ENCODE measurements around the gene CELF3. TPM values are rescaled to one million over a fixed set of nuclear protein-coding genes. Genes with fewer than 3 reads are reported as not detected.

Gene CELF3
- polyA plus RNA-seq, 3 donors, result not detected

- H3K9me3 ChIP-seq (replicated peaks in 1 of 2; ENCODE audit: control insufficient read depth in 1 of 2, insufficient read depth in 1 of 2, low read length in 2 of 2), result no peaks in the 10 kb centered on the region
- no peak overlapping the region for H3K27ac ChIP-seq (ENCODE audit: low read depth in 1 of 2, low read length in 2 of 2)
- no peak overlapping the region for H3K4me3 Mint-ChIP-seq
- H3K27me3 ChIP-seq (ENCODE audit: control insufficient read depth in 2 of 2, insufficient read depth in 2 of 2, low read length in 2 of 2), result peaks cover 3 to 13% of the 10 kb centered on the region in 2 donors
- H3K4me1 ChIP-seq (ENCODE audit: control insufficient read depth in 1 of 2, insufficient read depth in 2 of 2, low read length in 2 of 2), result no peaks in the 10 kb centered on the region
- no CpG with 5 or more reads among the region's 15 CpGs for WGBS (ENCODE audit: insufficient coverage)
- H3K36me3 Mint-ChIP-seq, result no peaks in the 10 kb centered on the region
- no peak overlapping the region for H3K27ac Mint-ChIP-seq
- no peaks in the 10 kb centered on the region for H3K4me1 Mint-ChIP-seq
- H3K9me3 Mint-ChIP-seq, result no peaks in the 10 kb centered on the region
- intact Hi-C loops (cut with micrococcal nuclease), result no loop called here
- H3K4me2 ChIP-seq (replicated peaks; ENCODE audit: extremely low read depth, low read length, poor library complexity, severe bottlenecking), result no peak overlapping the region
- H3K27me3 Mint-ChIP-seq (ENCODE audit: low read depth in 3 of 3), result peaks cover 13 to 19% (median 14%) of the 10 kb centered on the region in 3 donors
- TF ChIP-seq CTCF (IDR thresholded peaks at IDR 0.05), result no peak
- no peaks in the 10 kb centered on the region for H4K20me1 ChIP-seq (ENCODE audit: insufficient read depth, low read length)
- H2AFZ ChIP-seq (ENCODE audit: insufficient read depth, low read depth, low read length, poor library complexity, severe bottlenecking), result no peak overlapping the region
- H3K9ac ChIP-seq (ENCODE audit: insufficient read depth, low read length, poor library complexity, severe bottlenecking), result no peak overlapping the region
- no peaks in the 10 kb centered on the region for H3K36me3 ChIP-seq (replicated peaks in 1 of 2; ENCODE audit: control insufficient read depth in 1 of 2, insufficient read depth in 2 of 2, low read length in 2 of 2)
- no peak overlapping the region for H3K4me3 ChIP-seq (replicated peaks in 1 of 3; ENCODE audit: low read depth in 2 of 3, low read length in 3 of 3)
- DNase-seq, result no peak
- H3K79me2 ChIP-seq (ENCODE audit: insufficient read depth, low read length), result no peaks in the 10 kb centered on the region
Measured at GRCh38 chr1:151710187-151710840, 6.3 kb downstream of the CELF3 start.

GRCh38 chr1:151708891-151709290 lies 7.7 kb downstream of the CELF3 start:
- H3K27ac ChIP-seq (ENCODE audit: low read depth in 1 of 2, low read length in 2 of 2), result no peak overlapping the region
- Mint-ChIP-seq H3K4me1 (no peaks in the 10 kb centered on the region), H3K36me3 (no peaks in the 10 kb centered on the region), H3K27me3 (ENCODE audit: low read depth in 3 of 3) (peaks cover 3 to 12% (median 5%) of the 10 kb centered on the region in 3 donors), H3K9me3 (no peaks in the 10 kb centered on the region), H3K4me3 (no peak overlapping the region), H3K27ac (no peak overlapping the region)
- H2AFZ ChIP-seq (ENCODE audit: insufficient read depth, low read depth, low read length, poor library complexity, severe bottlenecking), result no peak overlapping the region
- H3K4me3 ChIP-seq (replicated peaks in 1 of 3; ENCODE audit: low read depth in 2 of 3, low read length in 3 of 3), result no peak overlapping the region
- H3K27me3 ChIP-seq (ENCODE audit: control insufficient read depth in 2 of 2, insufficient read depth in 2 of 2, low read length in 2 of 2), result peaks cover 0 to 4% of the 10 kb centered on the region in 2 donors
- H3K36me3 ChIP-seq (replicated peaks in 1 of 2; ENCODE audit: control insufficient read depth in 1 of 2, insufficient read depth in 2 of 2, low read length in 2 of 2), result no peaks in the 10 kb centered on the region
- H4K20me1 ChIP-seq (ENCODE audit: insufficient read depth, low read length), result no peaks in the 10 kb centered on the region
- no peak for DNase-seq
- no peaks in the 10 kb centered on the region for H3K79me2 ChIP-seq (ENCODE audit: insufficient read depth, low read length)
- no peaks in the 10 kb centered on the region for H3K9me3 ChIP-seq (replicated peaks in 1 of 2; ENCODE audit: control insufficient read depth in 1 of 2, insufficient read depth in 1 of 2, low read length in 2 of 2)
- no peak overlapping the region for H3K9ac ChIP-seq (ENCODE audit: insufficient read depth, low read length, poor library complexity, severe bottlenecking)
- WGBS (ENCODE audit: insufficient coverage), result 77% methylated on average over 10 of the region's 15 CpGs
- H3K4me2 ChIP-seq (replicated peaks; ENCODE audit: extremely low read depth, low read length, poor library complexity, severe bottlenecking), result no peak overlapping the region
- no peak for TF ChIP-seq CTCF (IDR thresholded peaks at IDR 0.05)
- intact Hi-C loops (cut with micrococcal nuclease), result no loop called here
- H3K4me1 ChIP-seq (ENCODE audit: control insufficient read depth in 1 of 2, insufficient read depth in 2 of 2, low read length in 2 of 2), result no peaks in the 10 kb centered on the region
